HUDEP-2 (cell line): ENCODE data around the gene AP5Z1.

Source experiments
- DNase-seq, 76 experiments: peaks; one replicate each; lab custom pipeline; 2025; ENCODE audit not compliant: unreplicated experiment in 76 of 76; lab: John Stamatoyannopoulos, UW

The AP5Z1 gene, protein sequence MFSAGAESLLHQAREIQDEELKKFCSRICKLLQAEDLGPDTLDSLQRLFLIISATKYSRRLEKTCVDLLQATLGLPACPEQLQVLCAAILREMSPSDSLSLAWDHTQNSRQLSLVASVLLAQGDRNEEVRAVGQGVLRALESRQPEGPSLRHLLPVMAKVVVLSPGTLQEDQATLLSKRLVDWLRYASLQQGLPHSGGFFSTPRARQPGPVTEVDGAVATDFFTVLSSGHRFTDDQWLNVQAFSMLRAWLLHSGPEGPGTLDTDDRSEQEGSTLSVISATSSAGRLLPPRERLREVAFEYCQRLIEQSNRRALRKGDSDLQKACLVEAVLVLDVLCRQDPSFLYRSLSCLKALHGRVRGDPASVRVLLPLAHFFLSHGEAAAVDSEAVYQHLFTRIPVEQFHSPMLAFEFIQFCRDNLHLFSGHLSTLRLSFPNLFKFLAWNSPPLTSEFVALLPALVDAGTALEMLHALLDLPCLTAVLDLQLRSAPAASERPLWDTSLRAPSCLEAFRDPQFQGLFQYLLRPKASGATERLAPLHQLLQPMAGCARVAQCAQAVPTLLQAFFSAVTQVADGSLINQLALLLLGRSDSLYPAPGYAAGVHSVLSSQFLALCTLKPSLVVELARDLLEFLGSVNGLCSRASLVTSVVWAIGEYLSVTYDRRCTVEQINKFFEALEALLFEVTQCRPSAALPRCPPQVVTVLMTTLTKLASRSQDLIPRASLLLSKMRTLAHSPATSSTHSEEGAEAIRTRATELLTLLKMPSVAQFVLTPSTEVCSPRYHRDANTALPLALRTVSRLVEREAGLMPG

DNA sequence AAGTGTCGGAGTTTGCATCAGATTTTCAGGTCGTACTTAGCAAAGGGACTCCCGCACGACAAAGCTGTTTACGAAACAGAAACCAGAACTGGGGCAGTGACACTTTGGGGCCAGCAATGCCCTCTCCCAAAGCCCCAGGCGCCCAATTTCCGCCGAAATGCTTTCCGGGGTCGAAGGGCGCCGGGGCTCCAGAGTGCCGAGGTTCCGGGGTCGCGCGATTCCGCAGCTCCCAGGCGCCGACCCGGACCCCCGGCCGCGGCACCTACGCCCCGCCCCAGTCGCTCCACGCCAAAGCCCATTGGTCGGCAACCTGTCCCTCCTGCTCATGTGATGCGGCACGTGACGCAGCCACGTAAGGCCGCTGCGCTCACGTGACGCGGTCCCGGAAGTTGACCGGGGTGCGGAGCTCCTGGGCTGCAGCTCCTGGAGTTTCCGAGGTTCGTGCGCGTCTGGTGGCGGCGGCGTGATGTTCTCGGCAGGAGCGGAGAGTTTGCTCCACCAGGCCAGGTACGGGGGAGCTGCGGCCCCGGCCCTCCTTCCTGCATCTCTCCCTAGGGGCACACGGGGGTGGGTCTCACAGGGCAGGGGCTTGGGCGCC lies at the start of gene AP5Z1:
Gene AP5Z1 (plus strand): TSS at position 374 of the 598 bp plus-strand sequence. CDS start 93 bp downstream, at position 467.
- DNase-seq, result peak in 75 of 76 experiments; percentile 57 to 97 (median 88)

DNA sequence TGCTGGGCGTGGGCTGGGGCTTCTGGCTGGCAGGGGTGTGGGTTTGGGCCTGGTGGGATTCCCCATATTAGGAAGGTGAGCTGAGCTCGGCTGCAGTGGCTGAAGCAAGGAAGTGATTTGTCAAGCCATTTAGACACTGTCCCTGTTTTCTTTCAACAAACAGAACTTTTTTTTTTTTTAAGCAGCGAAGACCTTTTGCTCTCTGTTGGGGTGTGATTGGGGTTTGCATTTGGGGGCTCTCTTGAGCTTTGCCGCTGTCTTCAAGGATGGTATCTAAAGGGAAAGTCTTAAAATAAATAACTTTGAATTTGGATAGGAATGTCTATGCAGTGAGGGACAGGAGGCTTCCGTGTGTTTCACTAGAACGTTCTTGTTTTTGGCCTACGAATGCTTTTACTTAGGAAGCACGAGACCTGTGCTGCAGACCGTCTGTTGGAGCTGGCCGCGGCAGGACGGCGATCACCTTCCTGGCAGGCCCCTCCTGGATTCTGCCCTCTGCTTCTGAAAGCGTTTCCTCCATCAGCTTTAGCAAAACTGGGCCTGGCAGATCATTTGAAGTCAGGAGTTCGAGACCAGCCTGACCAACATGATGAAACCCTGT lies 49.5 kb upstream of the AP5Z1 start:
- no peak for DNase-seq

DNA sequence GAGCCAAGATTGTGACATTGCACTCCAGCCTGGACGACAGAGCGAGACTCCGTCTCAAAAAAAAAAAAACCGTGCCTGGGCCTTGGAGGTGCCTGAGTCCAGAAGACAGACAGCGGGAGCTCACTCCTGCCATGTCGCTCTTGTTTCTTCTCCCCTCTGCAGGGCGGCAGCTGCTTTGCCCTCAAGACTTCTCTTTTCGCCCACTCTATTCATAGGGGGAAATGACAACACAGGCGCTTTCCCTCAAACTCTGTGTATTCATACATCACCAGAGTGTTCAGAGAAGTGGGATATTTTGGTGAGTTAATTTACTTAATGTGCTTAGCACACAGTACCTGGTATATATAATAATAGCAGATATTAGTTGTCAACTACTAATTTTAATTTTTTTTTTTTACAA lies 48.9 kb upstream of the AP5Z1 start:
- DNase-seq, result no peak

DNA sequence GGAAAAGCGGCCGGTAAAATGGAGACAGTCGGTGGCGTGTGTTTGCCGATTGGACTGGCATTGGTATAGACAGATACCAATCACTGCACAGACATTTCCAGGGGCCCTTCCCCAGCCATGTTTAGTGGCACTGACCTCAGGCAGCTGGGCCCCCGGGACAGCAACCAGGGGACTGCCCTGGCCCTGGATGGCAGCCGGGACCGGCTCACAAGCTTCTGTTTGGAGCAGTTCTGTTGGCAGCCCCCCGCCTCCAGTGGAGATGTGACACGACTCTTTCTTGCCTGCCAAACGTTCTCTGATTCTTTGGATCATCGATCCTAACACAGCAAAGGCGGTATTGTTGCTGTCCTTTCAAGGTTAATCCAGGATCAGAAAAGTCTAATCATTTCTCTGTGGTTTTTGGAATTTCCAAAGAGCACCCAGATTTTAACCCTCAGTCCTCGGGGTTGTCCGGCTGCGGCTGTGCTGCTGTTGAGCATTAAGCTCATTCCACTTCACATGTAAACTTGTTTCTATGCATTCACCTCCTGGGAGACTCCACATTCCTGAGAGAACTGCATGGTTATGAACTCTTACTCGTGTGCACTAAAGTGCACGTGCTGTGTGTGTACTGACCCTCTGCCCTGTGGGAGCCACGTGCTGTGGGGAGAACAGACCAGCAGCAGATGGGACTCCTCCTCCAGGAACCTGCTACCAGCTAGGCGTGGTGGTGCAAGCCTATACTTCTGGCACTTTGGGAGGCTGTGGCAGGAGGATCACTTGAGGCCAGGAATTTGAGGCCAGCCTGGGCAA lies 47.3 kb upstream of the AP5Z1 start:
- no peak for DNase-seq

DNA sequence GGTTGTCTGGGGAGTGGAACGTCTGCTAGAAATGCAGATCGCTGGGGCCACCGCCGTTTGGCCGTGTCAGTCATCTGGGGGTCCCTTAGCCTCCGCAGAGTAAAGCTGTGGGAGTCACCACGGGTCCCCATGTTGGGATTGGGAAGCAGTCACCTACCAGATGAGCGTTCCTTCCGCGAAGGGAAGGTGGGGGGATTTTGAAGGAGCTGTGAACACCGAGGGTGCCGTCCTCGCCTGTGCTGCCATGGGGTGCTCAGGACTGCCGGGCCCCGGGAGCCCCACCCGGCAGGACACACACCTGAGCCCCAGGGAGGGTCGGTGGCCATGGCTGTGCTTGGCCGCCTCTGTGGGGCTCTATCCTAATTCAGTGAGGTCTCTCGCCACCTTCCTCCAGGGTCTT lies 46.2 kb upstream of the AP5Z1 start:
- no peak for DNase-seq

DNA sequence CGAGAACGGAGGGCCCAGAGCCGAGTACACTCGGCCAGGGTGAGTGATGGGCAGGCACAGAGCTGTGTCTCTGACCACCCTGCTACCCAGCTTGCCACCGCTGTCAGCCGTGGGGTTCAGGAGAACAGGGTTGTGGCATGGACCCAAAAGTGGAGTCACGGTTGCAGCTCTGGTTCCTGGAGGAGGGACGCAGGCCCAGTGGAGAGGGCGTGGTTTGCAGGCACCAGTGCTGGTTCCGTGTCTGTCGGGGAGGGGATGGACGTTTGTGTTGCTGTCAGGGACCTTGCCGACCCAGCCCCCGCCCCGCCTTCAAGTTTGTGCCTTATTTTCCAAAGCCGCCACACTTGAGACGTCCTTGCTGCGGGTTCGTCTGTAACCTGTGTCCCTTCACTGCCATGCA lies 45.1 kb upstream of the AP5Z1 start:
- DNase-seq, result no peak

DNA sequence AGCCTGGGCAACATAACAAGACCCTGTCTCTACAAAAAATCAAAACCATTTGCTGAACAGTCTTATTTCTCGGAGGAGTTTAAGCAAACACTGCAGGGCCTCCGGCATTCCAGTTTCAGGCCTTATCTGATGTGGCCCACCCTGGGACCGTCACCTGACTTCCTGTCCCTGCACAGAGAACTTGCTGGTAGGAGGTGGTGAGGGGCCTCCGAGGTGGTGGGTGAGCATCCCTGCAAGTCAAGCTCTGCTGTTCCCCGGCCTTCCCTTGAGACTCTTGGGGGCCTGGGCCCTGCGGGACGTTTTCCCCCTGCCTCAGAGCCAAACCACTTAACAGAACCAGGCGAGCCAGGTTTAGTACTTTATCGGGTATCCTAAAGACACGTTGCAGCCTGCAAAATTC lies 44.5 kb upstream of the AP5Z1 start:
- no peak for DNase-seq

DNA sequence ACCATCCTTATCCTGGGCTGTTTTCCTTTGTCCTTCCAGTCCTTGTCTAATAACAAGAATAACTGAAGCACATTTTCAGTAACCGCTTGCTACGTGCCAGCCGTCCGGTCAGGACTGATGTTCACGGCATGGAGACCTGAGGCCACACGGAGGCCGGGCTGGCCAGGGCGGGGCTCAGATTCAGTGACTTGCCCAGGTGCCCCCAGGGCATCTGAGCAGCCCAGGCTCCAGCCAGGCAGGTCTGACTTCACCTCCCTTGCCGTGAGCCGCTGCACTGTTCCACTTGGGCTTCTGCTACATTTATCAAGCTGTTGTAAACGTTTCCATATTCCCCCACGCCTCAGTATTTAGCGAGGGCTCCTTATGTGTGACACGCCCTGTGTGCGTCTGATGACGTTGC lies 43.6 kb upstream of the AP5Z1 start:
- no peak for DNase-seq

DNA sequence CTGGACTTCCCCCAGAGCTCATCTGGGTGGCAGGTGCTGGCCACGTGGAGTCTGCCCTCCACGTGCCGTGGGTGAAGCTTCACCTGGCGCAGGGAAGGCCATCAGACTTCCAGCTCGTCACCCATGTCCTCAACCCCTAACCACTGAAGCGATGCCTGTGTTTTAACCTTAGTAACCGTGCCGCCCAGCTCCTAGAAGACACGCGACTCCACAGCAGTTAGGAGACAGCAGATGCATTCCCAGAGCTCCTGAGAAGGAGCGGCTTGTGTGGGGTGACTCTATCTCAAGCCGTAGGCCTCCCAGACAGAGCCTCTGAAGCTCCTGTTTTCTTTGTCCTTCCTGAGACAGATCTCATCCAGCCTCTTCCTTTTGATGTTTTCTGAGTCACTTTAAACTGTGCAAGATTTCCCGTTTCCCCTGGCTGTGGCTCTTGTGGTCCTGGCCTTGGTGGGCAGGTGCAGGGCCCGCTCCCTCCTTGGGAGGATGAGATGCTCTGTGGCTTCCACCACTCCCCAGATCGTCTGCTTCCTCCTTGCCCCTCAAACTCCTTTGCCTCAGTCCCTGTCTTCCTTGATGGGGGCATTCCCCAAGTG lies 41.4 kb upstream of the AP5Z1 start:
- DNase-seq, result no peak

DNA sequence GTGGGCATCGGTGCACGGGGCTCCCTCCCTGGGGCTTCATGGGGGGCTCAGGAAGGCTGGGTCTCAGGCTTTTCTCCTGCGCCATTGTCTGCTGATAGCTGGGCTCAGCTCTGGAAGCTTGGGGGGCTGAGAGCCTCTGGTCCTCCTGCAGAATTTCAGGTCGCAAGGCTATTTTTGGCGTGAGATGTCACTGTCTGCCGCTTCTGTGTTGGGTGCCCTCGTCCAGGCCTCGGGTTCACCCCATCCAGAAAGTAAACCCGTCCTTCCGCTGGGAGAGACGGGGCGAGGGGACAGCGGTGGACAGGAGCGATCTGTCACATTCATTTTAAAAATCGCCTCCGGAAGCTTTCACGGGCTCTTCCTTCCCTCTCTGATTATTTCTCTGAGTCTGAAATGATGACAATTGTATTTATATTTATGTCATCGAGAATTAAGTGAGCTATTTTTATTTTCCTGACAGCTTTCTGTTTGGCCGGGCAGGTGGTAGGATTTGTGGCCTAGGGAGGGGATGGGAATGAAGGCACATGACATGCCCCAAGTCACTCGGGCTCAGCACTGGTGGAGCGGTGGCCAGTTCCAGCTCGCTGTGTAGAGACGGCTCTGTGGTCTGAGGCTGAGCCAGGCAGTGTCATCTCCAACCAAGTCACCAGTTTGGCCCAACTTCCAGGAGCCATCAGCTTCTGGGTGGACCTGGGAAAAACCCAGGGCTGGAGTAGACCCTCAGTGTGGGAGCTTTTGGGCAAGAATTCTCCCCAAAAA lies 40.7 kb upstream of the AP5Z1 start:
- DNase-seq, result no peak

DNA sequence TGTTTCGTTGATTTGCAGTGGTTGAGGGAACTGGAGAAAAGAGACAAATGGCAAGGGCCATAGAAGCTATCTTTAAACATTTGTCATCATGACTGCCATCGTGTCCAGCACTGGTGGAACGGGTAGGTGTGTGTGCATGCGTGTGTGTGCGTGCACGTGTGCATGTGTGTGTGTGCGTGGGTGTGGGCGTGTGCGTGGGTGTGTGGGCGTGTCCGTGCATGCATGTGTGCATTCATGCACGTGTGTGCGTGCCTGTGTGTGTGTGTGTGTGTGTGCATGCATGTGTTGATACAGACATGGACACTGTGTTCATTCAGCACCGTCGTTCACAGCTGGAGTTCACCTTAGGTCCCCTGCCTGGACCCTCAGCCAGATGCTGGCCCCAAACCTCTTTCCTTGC lies 38.1 kb upstream of the AP5Z1 start:
- no peak for DNase-seq

DNA sequence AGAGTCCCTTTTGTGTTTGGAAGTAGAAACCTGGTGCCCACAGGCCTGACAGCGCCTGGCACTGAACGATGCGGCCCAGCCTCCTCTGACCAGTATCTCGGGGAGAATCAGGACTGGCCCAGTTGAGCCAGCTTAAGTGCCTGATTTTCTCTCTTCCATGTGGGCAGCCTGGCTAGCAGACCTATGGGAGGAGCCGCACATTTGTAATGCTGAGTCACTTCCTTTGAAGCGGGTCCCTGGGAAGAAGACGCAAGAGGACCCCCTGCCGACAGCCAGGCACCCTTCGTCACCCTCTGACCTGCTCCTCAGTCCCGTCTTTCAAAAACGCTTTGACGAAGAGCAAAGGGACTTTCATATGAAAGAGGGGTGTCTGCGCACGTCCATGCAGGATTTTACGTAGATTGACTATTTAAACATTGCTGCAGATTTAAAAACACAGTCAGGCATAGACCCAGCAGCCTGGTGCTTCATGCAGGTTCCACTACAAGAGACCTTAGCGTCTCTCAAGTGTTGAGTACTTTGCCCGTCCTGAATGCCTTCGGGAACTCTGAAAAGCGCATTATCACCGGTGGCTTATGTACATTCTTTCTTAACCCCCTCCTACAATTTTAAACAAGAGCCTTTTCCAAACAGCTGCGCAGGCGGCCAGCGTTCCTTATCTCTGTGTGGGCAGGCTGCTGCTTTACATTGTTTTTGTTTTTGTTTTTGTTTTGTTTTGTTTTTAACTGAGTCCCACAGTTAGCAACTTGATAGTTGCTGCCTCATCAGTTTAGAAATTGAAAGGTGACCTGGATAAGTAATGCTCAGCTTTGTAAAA lies 36.5 kb upstream of the AP5Z1 start:
- DNase-seq, result peak in 18 of 76 experiments; percentile 1 to 40 (median 10)

DNA sequence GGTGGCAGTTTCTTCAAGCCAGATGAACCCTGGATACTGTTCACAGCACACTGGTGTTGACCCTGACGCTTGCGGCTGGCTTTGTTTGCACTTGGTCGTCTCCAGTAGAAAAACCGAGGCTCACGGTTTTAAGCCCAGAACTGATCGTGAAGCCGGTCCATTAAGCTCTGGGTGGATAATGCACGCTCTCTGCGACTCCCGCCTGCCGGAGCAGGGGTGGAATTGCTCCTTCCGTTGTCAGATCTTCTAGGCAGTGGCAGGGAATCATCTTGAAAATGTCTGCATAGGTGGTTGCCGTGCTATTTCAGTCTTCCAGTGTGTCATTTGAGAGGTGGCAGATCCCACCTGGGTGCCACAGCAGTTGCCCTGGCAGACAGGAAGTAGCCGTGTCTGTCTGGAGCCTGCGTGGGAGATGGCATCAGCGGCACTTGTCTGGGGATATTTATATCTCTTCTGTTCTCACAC lies 35.9 kb upstream of the AP5Z1 start:
- no peak for DNase-seq

DNA sequence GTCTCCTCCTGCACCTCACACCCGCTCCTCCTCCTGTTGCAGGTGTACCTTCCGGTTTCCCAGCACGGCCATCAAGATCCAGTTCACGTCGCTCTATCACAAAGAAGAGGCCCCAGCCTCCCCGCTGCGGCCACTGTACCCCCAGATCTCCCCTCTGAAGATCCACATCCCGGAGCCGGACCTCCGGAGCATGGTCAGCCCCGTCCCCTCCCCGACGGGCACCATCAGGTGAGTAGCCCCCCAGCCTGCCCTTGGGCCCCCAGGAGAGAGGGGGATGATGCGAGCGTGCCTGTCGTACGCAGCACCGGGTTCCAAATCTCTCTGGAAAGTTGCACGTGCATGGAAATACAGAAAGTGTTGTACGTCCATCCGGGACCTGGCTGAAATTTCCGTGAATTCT lies 34.6 kb upstream of the AP5Z1 start:
- no peak for DNase-seq

DNA sequence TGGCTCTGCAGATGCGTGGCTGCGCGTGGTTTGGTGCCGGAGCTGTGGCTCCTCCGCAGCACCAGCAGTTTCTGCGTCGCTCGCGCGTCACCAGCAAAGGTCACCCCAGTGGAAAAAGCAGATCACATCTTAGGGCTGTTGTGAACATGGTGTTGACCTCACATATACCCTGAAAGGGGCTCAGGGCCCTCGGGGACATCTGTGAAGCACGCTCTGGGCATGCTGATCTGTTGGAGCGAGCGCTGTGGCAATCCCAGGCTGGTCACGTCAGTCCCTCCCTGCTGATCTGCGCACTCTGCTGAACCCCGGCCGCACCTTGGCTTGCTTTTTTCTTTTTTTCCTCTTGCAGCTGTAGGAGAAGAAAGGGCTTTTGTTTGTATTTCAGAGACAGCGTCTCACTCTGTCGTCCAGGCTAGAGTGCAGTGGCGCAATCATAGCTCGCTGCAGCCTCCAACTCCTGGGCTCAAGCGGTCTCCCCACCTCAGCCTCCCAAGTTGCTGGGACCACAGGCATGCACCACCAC lies 33.3 kb upstream of the AP5Z1 start:
- DNase-seq, result no peak

DNA sequence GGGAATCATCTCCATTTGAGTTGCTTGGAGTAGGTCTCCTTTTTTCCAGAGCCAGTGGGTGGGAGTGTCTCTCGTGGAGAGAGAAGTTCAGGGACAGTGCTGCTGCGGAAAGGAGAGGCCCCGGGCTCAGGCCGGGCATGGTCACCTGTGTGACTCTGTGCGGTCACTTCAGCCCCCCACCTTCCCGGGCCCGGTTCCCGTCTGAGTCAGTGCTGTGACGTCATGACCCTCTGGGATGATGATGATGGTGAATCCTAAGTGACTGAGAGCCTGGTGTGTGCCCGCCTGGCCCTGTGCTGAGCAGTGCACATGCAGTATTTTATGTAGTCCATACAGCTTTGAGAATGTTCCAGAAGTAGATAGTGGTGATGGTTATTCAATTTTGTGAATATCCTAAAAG lies 32.6 kb upstream of the AP5Z1 start:
- DNase-seq, result no peak

DNA sequence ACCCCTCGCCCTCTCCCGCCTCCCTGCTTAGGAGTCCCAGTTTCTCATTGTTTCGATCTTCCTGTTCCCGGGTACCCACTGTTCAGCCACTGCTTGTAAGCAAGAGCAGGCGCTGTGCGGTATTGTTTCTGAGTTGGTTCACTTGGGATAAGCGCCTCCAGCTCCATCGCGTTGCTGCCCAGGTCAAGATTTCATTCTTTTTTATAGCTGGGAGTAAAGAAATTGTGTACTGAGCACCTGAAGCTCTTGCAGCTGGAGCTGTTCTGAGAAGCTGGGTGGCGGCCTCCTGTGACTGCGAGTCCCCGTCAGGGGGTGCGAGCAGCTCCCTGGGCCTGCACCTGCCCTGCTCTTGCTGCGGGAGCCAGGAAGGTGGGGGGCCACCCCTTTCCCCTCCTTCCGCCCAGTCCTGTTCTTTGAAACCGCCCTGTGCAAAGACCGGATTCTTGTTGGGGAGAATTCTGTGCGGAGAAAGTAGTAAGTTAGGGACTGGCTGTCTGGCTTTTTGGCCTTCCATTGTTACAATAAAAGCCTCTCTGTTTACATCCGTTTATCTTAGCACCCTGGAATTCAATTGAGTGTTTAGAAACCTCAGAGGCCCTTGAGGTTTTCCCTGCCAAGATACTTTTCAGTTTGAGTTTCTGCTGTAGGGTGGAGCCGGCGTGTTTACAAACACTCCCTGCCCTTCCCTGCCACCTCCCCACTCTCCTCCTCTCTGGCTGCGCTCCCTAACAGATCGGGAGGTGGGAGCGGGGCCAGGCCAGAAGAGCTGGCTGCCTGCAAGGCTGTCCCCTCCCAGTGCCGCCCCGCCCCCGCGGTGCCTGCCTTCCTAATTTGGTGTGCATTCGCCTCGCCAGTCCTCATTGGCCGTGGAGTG lies 30.8 kb upstream of the AP5Z1 start:
- peak; percentile 19 to 99 (median 95) for DNase-seq
